ENCODE measurements around the gene FBXO45. TPM values are rescaled to one million over a fixed set of nuclear protein-coding genes. Genes with fewer than 3 reads are reported as not detected.

The FBXO45 gene
- total and polyA plus RNA-seq, 7 experiments from 2014 or later: 1.2 to 15.9 (median 5.0) TPM

- Mint-ChIP-seq H3K36me3 (no peaks in the 10 kb centered on the region), H3K4me1 (peaks cover 4 to 26% (median 15%) of the 10 kb centered on the region in 7 donors), H3K27ac (peak overlapping the region in 8 of 9 donors; percentile 24 to 92 (median 81)), H3K9me3 (peaks cover 0 to 2% (median 0%) of the 10 kb centered on the region in 11 donors), H3K27me3 (peaks cover 0 to 5% (median 0%) of the 10 kb centered on the region in 5 donors), H3K4me3 (peak overlapping the region; percentile 3 to 81 (median 48))
- Histone ChIP-seq H3K9me3 (ENCODE audit: control insufficient read depth in 2 of 3, low read length in 3 of 3) (no peaks in the 10 kb centered on the region), H3K36me3 (ENCODE audit: control insufficient read depth in 2 of 3, insufficient read depth in 3 of 3, low read length in 3 of 3) (no peaks in the 10 kb centered on the region), H3K4me3 (ENCODE audit: low read length) (no peak overlapping the region), H3K27me3 (ENCODE audit: control insufficient read depth in 2 of 2, insufficient read depth in 2 of 2, low read length in 2 of 2) (no peaks in the 10 kb centered on the region), H3K4me1 (ENCODE audit: control insufficient read depth in 2 of 2, insufficient read depth in 2 of 2, low read length in 2 of 2) (peaks cover 3 to 6% of the 10 kb centered on the region in 2 donors), H3K27ac (ENCODE audit: low read depth, low read length) (no peak overlapping the region)
- CTCF ChIA-PET: interaction anchor here (0.6 to 2.3 kb wide), 10 partner anchors 25 to 995 kb away, joined by 3 to 24 read pairs (median 3); no protein-coding TSS in a partner anchor
- intact Hi-C loops (cut with micrococcal nuclease): loop anchor here (1.0 to 10.0 kb wide), 5 partner anchors 70 to 351 kb away; partner anchors contain the start of gene NCBP2 (in 1 of the 2)
- ATAC-seq: peak; percentile 86
- peak in 7 of 9 donors; percentile 74 to 90 (median 82) for DNase-seq
- POLR2A ChIA-PET: interaction anchor here (0.6 to 1.8 kb wide), 9 partner anchors 27 to 136 kb away, joined by 3 to 7 read pairs (median 3); partner anchors contain the start of genes FBXO45, NRROS, PAK2 and WDR53
These were observed 36.1 kb downstream of the FBXO45 start for GRCh38 chr3:196604548-196604947.

GRCh38 chr3:196608693-196609092 is 40.2 kb downstream of the FBXO45 start:
- H3K9me3 ChIP-seq (ENCODE audit: control insufficient read depth in 2 of 3, low read length in 3 of 3): no peaks in the 10 kb centered on the region
- peaks cover 0 to 5% (median 0%) of the 10 kb centered on the region in 5 donors for H3K27me3 Mint-ChIP-seq
- peaks cover 0 to 2% (median 0%) of the 10 kb centered on the region in 11 donors for H3K9me3 Mint-ChIP-seq
- peak overlapping the region in 1 of 10 donors; percentile 12 for H3K4me3 Mint-ChIP-seq
- no peaks in the 10 kb centered on the region for H3K36me3 Mint-ChIP-seq
- CTCF ChIA-PET: interaction anchor here (0.8 to 8.3 kb wide), 16 partner anchors 9 to 153 kb away, joined by 3 to 166 read pairs (median 5); partner anchors contain the start of gene NRROS
- peak overlapping the region in 8 of 9 donors; percentile 17 to 93 (median 74) for H3K27ac Mint-ChIP-seq
- ATAC-seq (no peak), DNase-seq (no peak)
- no peaks in the 10 kb centered on the region for H3K27me3 ChIP-seq (ENCODE audit: control insufficient read depth in 2 of 2, insufficient read depth in 2 of 2, low read length in 2 of 2)
- intact Hi-C loops (cut with micrococcal nuclease): loop anchor here (1.0 to 10.0 kb wide), 10 partner anchors 24 to 361 kb away; partner anchors contain the start of genes CEP19 (in 2 of the 2), PIGX (in 2 of the 2), FBXO45 (in 1 of the 2) and PIGZ (in 1 of the 2)
- H3K4me1 Mint-ChIP-seq: peaks cover 28 to 52% (median 47%) of the 10 kb centered on the region in 7 donors
- H3K36me3 ChIP-seq (ENCODE audit: control insufficient read depth in 2 of 3, insufficient read depth in 3 of 3, low read length in 3 of 3): no peaks in the 10 kb centered on the region
- no peak overlapping the region for H3K4me3 ChIP-seq (ENCODE audit: low read length)
- POLR2A ChIA-PET: interaction anchor here (0.9 to 2.7 kb wide), 9 partner anchors 10 to 131 kb away, joined by 3 to 25 read pairs (median 6); partner anchors contain the start of genes NRROS and PAK2
- no peak overlapping the region for H3K27ac ChIP-seq (ENCODE audit: low read depth, low read length)
- peaks cover 26 to 27% of the 10 kb centered on the region in 2 donors for H3K4me1 ChIP-seq (ENCODE audit: control insufficient read depth in 2 of 2, insufficient read depth in 2 of 2, low read length in 2 of 2)

DNA sequence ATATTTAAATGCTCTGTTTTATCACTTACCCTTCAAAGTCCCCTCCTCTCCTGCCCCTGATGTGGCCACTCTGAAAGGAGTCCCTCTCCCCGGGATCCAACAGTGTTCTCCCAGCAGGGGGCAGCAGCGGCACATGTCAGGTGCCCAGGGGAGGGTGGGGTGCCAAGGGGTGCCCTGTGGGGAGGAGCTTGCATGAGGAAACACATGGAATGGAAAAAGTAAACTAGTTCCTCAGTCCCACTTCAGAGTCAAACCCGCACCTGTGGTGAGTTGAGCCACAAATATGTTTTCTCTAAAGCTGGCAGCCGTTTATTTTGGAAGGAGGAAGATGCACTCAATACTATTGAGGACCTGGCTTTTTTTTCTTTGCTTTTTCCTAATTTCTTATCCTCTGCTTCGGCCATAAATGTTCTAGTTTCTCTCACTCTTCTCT is 40.9 kb downstream of the FBXO45 start:
- Histone ChIP-seq H3K9me3 (ENCODE audit: control insufficient read depth in 2 of 3, low read length in 3 of 3) (no peaks in the 10 kb centered on the region), H3K4me1 (ENCODE audit: control insufficient read depth in 2 of 2, insufficient read depth in 2 of 2, low read length in 2 of 2) (peaks cover 23 to 26% of the 10 kb centered on the region in 2 donors), H3K4me3 (ENCODE audit: low read length) (no peak overlapping the region), H3K36me3 (ENCODE audit: control insufficient read depth in 2 of 3, insufficient read depth in 3 of 3, low read length in 3 of 3) (no peaks in the 10 kb centered on the region), H3K27me3 (ENCODE audit: control insufficient read depth in 2 of 2, insufficient read depth in 2 of 2, low read length in 2 of 2) (no peaks in the 10 kb centered on the region), H3K27ac (ENCODE audit: low read depth, low read length) (peak overlapping the region; percentile 39)
- Mint-ChIP-seq H3K4me1 (peaks cover 28 to 50% (median 47%) of the 10 kb centered on the region in 7 donors), H3K9me3 (peaks cover 0 to 2% (median 0%) of the 10 kb centered on the region in 11 donors), H3K4me3 (peak overlapping the region; percentile 49 to 80 (median 74)), H3K36me3 (no peaks in the 10 kb centered on the region), H3K27ac (peak overlapping the region; percentile 72 to 93 (median 88)), H3K27me3 (peaks cover 0 to 5% (median 0%) of the 10 kb centered on the region in 5 donors)
- intact Hi-C loops (cut with micrococcal nuclease): loop anchor here (1.0 to 10.0 kb wide), 10 partner anchors 23 to 360 kb away; partner anchors contain the start of genes CEP19 (in 2 of the 2), PIGX (in 2 of the 2), FBXO45 (in 1 of the 2) and PIGZ (in 1 of the 2)
- CTCF ChIA-PET: interaction anchor here (0.6 to 8.3 kb wide), 20 partner anchors 8 to 242 kb away, joined by 3 to 166 read pairs (median 5); partner anchors contain the start of genes CEP19, NRROS and PIGX
- ATAC-seq: peak; percentile 96
- POLR2A ChIA-PET: interaction anchor here (0.7 to 2.7 kb wide), 15 partner anchors 11 to 333 kb away, joined by 3 to 25 read pairs (median 4); partner anchors contain the start of genes NCBP2, NRROS and PAK2
- DNase-seq: peak; percentile 78 to 93 (median 88)

DNA sequence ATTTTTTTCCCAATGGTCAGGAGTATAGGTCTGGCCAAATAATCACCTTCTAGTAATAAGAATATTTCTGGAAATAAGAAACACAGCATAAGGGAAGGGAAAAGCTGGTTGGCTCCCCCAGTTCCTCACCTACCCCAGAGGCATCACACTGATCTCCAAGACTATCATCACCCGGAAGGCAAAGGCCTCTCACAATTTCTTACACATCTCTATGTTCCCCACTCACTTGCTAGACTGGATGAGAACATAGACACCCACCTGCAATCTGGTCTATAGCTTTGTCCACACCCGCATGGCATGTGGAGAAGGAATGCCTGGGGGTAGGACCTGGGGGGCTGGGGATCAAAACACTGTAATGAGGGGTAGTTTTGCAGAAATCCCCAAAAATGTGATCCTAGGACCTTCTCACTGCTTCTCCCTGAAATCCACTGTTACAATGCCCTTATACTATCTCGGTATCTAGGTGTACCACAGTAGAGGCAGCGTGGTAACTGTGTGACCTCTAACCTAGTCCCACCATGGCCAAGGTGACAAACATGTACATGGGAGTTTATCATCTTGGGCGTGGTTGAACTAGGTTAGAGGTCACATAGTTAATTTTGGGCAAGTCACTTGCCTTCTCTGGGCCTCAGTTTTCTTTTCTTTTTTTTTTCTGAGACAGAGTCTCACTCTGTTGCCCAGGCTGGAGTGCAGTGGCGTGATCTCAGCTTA is 41.5 kb downstream of the FBXO45 start:
- H3K4me1 ChIP-seq (ENCODE audit: control insufficient read depth in 2 of 2, insufficient read depth in 2 of 2, low read length in 2 of 2): peaks cover 23 to 26% of the 10 kb centered on the region in 2 donors
- ATAC-seq (peak; percentile 29), DNase-seq (no peak)
- intact Hi-C loops (cut with micrococcal nuclease): loop anchor here (1.0 to 10.0 kb wide), 10 partner anchors 22 to 359 kb away; partner anchors contain the start of genes CEP19 (in 2 of the 2), PIGX (in 2 of the 2), FBXO45 (in 1 of the 2) and PIGZ (in 1 of the 2)
- H3K36me3 Mint-ChIP-seq: no peaks in the 10 kb centered on the region
- no peaks in the 10 kb centered on the region for H3K9me3 ChIP-seq (ENCODE audit: control insufficient read depth in 2 of 3, low read length in 3 of 3)
- H3K27me3 Mint-ChIP-seq: peaks cover 0 to 5% (median 0%) of the 10 kb centered on the region in 5 donors
- CTCF ChIA-PET: interaction anchor here (0.6 to 8.3 kb wide), 19 partner anchors 8 to 241 kb away, joined by 3 to 166 read pairs (median 5); partner anchors contain the start of genes CEP19, NRROS and PIGX
- peak overlapping the region; percentile 18 to 80 (median 74) for H3K4me3 Mint-ChIP-seq
- POLR2A ChIA-PET: interaction anchor here (0.7 to 2.7 kb wide), 15 partner anchors 12 to 332 kb away, joined by 3 to 25 read pairs (median 4); partner anchors contain the start of genes NCBP2, NRROS and PAK2
- H3K9me3 Mint-ChIP-seq: peaks cover 0 to 2% (median 0%) of the 10 kb centered on the region in 11 donors
- no peaks in the 10 kb centered on the region for H3K36me3 ChIP-seq (ENCODE audit: control insufficient read depth in 2 of 3, insufficient read depth in 3 of 3, low read length in 3 of 3)
- no peak overlapping the region for H3K4me3 ChIP-seq (ENCODE audit: low read length)
- H3K27me3 ChIP-seq (ENCODE audit: control insufficient read depth in 2 of 2, insufficient read depth in 2 of 2, low read length in 2 of 2): no peaks in the 10 kb centered on the region
- peak overlapping the region; percentile 39 for H3K27ac ChIP-seq (ENCODE audit: low read depth, low read length)
- peak overlapping the region; percentile 72 to 93 (median 88) for H3K27ac Mint-ChIP-seq
- H3K4me1 Mint-ChIP-seq: peaks cover 28 to 45% (median 41%) of the 10 kb centered on the region in 7 donors

GRCh38 chr3:196611761-196612483 is 43.5 kb downstream of the FBXO45 start:
- CTCF ChIA-PET: interaction anchor here (0.6 to 8.3 kb wide), 7 partner anchors 14 to 74 kb away, joined by 3 to 166 read pairs (median 5); partner anchors contain the start of gene NRROS
- Histone ChIP-seq H3K9me3 (ENCODE audit: control insufficient read depth in 2 of 3, low read length in 3 of 3) (no peaks in the 10 kb centered on the region), H3K27me3 (ENCODE audit: control insufficient read depth in 2 of 2, insufficient read depth in 2 of 2, low read length in 2 of 2) (no peaks in the 10 kb centered on the region), H3K4me3 (ENCODE audit: low read length) (peak overlapping the region; percentile 3), H3K36me3 (ENCODE audit: control insufficient read depth in 2 of 3, insufficient read depth in 3 of 3, low read length in 3 of 3) (no peaks in the 10 kb centered on the region), H3K4me1 (ENCODE audit: control insufficient read depth in 2 of 2, insufficient read depth in 2 of 2, low read length in 2 of 2) (peaks cover 23 to 26% of the 10 kb centered on the region in 2 donors), H3K27ac (ENCODE audit: low read depth, low read length) (peak overlapping the region; percentile 47)
- no peaks in the 10 kb centered on the region for H3K36me3 Mint-ChIP-seq
- no peaks in the 10 kb centered on the region for H3K27me3 Mint-ChIP-seq
- intact Hi-C loops (cut with micrococcal nuclease): no loop called here
- ATAC-seq: no peak
- POLR2A ChIA-PET: interaction anchor here (0.6 to 3.8 kb wide), 8 partner anchors 13 to 101 kb away, joined by 3 to 46 read pairs (median 5); partner anchors contain the start of gene NRROS
- H3K27ac Mint-ChIP-seq: peak overlapping the region; percentile 47 to 91 (median 82)
- H3K4me3 Mint-ChIP-seq: peak overlapping the region; percentile 29 to 75 (median 64)
- peaks cover 28 to 50% (median 37%) of the 10 kb centered on the region in 7 donors for H3K4me1 Mint-ChIP-seq
- H3K9me3 Mint-ChIP-seq: peaks cover 0 to 2% (median 0%) of the 10 kb centered on the region in 11 donors
- DNase-seq: peak in 1 of 9 donors; percentile 20
